GM12892 (cell line): ENCODE results near the gene DENND1A.

Experiments
- POLR2A ChIP-seq: IDR thresholded peaks from 2 replicates; pipeline ENCODE4 v1.6.1; 2011; ENCODE audit warnings: low read depth, low read length, control low read depth
- POLR2AphosphoS5 ChIP-seq: IDR thresholded peaks from 2 replicates; pipeline ENCODE4 v1.6.1; 2011; ENCODE audit warnings: low read depth, low read length, control low read depth

GRCh38 chr9:123465304-123465703 is 464.6 kb downstream of the DENND1A start:
- TF ChIP-seq POLR2A: no peak
- TF ChIP-seq POLR2AphosphoS5: no peak
